A549 treated with dexamethasone at 1 μM for 4 hours (cell line): ENCODE data around the gene ZNF594. TPM values are rescaled to one million over a fixed set of nuclear protein-coding genes. Genes with fewer than 3 reads are reported as not detected.

Source experiments
- total RNA-seq: library from RNA; stranded (reverse); fragments of 200-300 nt; extraction: Qiagen RNA extraction; gene quantifications from 5 replicates; pipeline ENCODE4 v1.2.3, GENCODE V29; 2022

Gene ZNF594
- total RNA-seq: 1.1 to 1.5 TPM (median 1.5 TPM) in 5 replicates

DNA sequence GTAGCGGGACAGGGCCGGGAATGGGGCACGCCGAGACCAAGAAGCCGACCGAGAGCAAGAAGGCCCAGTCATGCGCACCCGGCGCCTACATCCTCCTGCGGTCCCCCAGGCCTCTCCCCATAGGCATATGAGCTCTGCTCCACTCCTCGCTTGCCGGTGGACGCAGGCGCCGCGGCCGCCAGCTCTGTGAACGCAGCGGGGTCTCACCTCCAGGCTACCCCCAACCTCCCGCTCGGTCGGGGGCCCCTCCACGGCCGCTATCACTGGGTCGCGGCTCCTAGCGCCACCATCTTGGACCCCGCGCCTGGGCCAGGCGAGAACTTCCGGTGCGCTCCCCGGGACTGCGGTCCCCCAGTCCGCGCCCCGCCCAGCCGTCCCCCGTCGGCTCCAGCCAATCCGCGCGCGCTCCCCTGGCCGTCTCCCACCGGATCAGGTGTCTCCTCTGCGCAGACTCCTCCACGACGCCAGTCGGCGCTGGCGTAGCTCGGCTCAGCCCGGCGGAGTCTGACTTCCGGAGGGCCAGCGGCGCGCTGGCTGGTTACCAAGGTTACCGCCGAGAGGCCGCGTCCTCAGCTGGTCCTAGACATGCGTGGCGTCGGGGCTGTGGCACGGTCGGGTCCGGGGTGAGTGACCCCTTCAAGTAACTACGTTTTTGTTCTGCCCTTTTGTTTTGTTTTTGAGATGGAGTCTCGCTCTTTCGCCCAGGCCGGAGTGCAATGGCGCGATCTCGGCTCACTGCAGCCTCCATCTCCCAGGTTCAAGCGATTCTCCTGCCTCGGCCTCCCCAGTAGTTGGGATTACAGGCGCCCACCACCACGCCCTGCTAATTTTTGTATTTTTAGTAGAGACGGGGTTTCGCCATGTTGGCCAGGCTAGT is at the start of gene ZNF594:
TSS of gene ZNF594 (minus strand) at position 328 of the 877 bp plus-strand sequence. CDS start 7,612 bp downstream, outside the sequence.

DNA sequence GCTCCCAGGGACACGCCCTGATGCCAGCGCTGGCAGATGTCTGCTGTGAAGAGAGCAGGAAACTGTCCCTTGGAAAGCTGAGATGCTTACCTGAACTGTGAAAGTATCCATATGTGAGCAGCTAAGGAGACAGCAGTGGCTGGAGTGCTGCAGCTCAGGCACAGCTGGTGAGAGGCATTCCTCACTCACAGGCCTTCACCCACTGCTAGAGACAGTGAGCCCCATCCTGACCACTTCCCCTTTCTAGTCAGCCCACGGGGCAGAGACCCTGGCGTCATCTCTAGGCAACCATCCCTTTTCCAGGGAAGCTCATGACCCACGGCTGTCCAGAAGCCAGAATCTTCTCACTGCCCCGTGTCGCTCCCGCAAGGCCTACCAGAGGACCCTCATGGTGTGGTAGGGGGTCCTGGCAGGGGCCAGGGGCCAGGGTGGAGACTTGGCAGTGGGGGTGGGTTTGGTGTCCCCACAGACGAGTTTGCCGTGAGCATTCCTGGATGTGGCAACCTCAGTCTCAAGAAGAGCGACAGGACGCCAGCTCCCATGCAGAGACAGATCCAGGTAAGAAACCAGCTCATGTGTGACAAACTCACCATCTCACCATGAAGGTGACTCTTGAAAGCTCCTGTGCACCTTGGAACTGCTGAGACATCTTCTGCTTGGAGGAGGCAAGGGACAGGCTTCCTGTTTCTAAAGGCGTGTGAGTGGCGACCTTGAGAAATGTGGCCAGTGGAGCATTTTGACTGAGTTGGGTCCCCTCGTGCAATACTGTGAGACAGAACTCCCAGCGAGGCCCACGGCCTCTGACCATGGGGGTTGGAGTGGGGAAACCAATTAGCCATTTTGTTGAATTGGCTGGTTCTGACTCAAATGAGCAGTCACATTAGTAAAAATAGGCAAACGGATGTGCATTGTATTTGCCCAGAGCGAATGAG is 43.2 kb upstream of the ZNF594 start, which contains the start of gene SCIMP:
TSS of gene SCIMP (minus strand) at position 216 of the 932 bp plus-strand sequence. CDS start at position 111, 105 bp downstream.

Other genes with a start within 250 kb of the ZNF594 start
- 2,234 to 3,252 TPM (median 3,174 TPM) in 5 replicates for gene PFN1, start 243.3 kb downstream of the ZNF594 start, total RNA-seq
- 39.2 to 50.6 TPM (median 42.0 TPM) in 5 replicates for gene ENO3, start 240.7 kb downstream of the ZNF594 start, total RNA-seq
- gene SPAG7, start 224.1 kb downstream of the ZNF594 start, total RNA-seq: 66.7 to 87.0 TPM (median 69.4 TPM) in 5 replicates
- gene CAMTA2, start 204.2 kb downstream of the ZNF594 start, total RNA-seq: 19.4 to 41.9 TPM (median 36.7 TPM) in 5 replicates
- gene INCA1, start 194.3 kb downstream of the ZNF594 start, total RNA-seq: 1.0 to 1.9 TPM (median 1.5 TPM) in 5 replicates
- 108 to 141 TPM (median 136 TPM) in 5 replicates for gene KIF1C, start 193.9 kb downstream of the ZNF594 start, total RNA-seq
- 0.34 to 1.0 TPM (median 0.65 TPM) in 5 replicates for gene SLC52A1, start 156.4 kb downstream of the ZNF594 start, total RNA-seq
- 0.84 to 1.4 TPM (median 1.1 TPM) in 5 replicates for gene ZFP3, start 113.4 kb downstream of the ZNF594 start, total RNA-seq
- gene ZNF232, start 80.0 kb downstream of the ZNF594 start, total RNA-seq: 3.6 to 4.2 TPM (median 3.8 TPM) in 5 replicates
- 0.02 to 0.05 TPM (median 0.02 TPM) in 5 replicates for gene USP6, start 75.8 kb downstream of the ZNF594 start, total RNA-seq
- gene SCIMP, start 43.0 kb upstream of the ZNF594 start, total RNA-seq: not detected in 5 replicates
- gene RABEP1, start 90.4 kb upstream of the ZNF594 start, total RNA-seq: 36.8 to 44.3 TPM (median 41.1 TPM) in 5 replicates
- gene NUP88, start 227.8 kb upstream of the ZNF594 start, total RNA-seq: 88.1 to 107 TPM (median 91.3 TPM) in 5 replicates
- 30.4 to 42.0 TPM (median 33.3 TPM) in 5 replicates for gene RPAIN, start 228.3 kb upstream of the ZNF594 start, total RNA-seq
- 527 to 618 TPM (median 576 TPM) in 5 replicates for gene C1QBP, start 247.3 kb upstream of the ZNF594 start, total RNA-seq